DOHH2 (cell line): Measurements from ENCODE around the gene DUOX1.

Source experiments
- H3F3A ChIP-seq: fragments of 200-600 bp; sonication (generic), shearing (Covaris generic); 2 replicates; pipeline ENCODE4 v1.6.0; 2016; ENCODE audit warnings: antibody characterized with exemption, mild to moderate bottlenecking; ENCODE audit not compliant: control insufficient read depth, insufficient read depth
- H3K27ac ChIP-seq: fragments of 200-600 bp; sonication (generic); 2 replicates; pipeline ENCODE4 v1.5.1; 2014; ENCODE audit warnings: low read depth, mild to moderate bottlenecking, low read length, moderate library complexity
- H3K27me3 ChIP-seq: fragments of 200-600 bp; sonication (generic); 2 replicates; pipeline ENCODE4 v1.6.1; 2014; ENCODE audit warnings: mild to moderate bottlenecking, low read length, mixed read lengths; ENCODE audit not compliant: control insufficient read depth
- H3K36me3 ChIP-seq: fragments of 200-600 bp; sonication (generic); 2 replicates; pipeline ENCODE4 v1.6.1; 2014; ENCODE audit warnings: mild to moderate bottlenecking, low read length, moderate library complexity, mixed read lengths; ENCODE audit not compliant: control insufficient read depth
- H3K4me1 ChIP-seq: fragments of 200-600 bp; sonication (generic); 2 replicates; pipeline ENCODE4 v1.6.1; 2014; ENCODE audit warnings: mild to moderate bottlenecking, low read length, mixed read lengths; ENCODE audit not compliant: control insufficient read depth
- H3K4me2 ChIP-seq: fragments of 200-600 bp; sonication (generic); 2 replicates; pipeline ENCODE4 v1.6.0; 2014; ENCODE audit warnings: mild to moderate bottlenecking, low read length, moderate library complexity
- H3K4me3 ChIP-seq: fragments of 200-600 bp; sonication (generic); 2 replicates; pipeline ENCODE4 v1.5.1; 2014; ENCODE audit warnings: mild to moderate bottlenecking, low read length, mixed read lengths
- H3K79me2 ChIP-seq: fragments of 200-600 bp; sonication (generic); 2 replicates; pipeline ENCODE4 v1.6.1; 2014; ENCODE audit warnings: mild to moderate bottlenecking, low read length, mixed read lengths; ENCODE audit not compliant: control insufficient read depth
- H3K9me2 ChIP-seq: fragments of 200-600 bp; sonication (generic); replicated peaks from 2 replicates; pipeline ENCODE4 v1.6.1; 2014; ENCODE audit warnings: mild to moderate bottlenecking, low read length, mixed read lengths; ENCODE audit not compliant: control insufficient read depth
- H3K9me3 ChIP-seq: fragments of 200-600 bp; sonication (generic); 2 replicates; pipeline ENCODE4 v1.6.1; 2014; ENCODE audit warnings: antibody characterized with exemption, low read length, mixed read lengths; ENCODE audit not compliant: control insufficient read depth, insufficient read depth
- H4K20me1 ChIP-seq: fragments of 200-600 bp; sonication (generic); 2 replicates; pipeline ENCODE4 v1.6.0; 2014; ENCODE audit warnings: low read depth, mild to moderate bottlenecking, antibody characterized with exemption, low read length, moderate library complexity; ENCODE audit not compliant: control insufficient read depth, insufficient read depth
- CTCF ChIP-seq: fragments of 200-600 bp; sonication (generic); IDR thresholded peaks from one replicate; pipeline ENCODE4 v1.5.1; 2014; ENCODE audit warnings: antibody characterized with exemption, mild to moderate bottlenecking, low read depth, low read length; ENCODE audit not compliant: poor library complexity, severe bottlenecking
- EZH2phosphoT487 ChIP-seq: fragments of 200-600 bp; sonication (generic); IDR thresholded peaks from 2 replicates; pipeline ENCODE4 v1.6.1; 2017; ENCODE audit warnings: borderline replicate concordance, mild to moderate bottlenecking, antibody characterized with exemption, low read length, moderate library complexity, mixed read lengths

The DUOX1 gene

GRCh38 chr15:45157974-45158373 is 28.2 kb downstream of the DUOX1 start:
- Histone ChIP-seq H3K36me3 (no peaks in the 10 kb centered on the region), H3K9me3 (no peaks in the 10 kb centered on the region), H3K79me2 (no peaks in the 10 kb centered on the region; the same call in 1 of the 2 replicates), H3F3A (no peaks in the 10 kb centered on the region), H3K4me3 (no peak overlapping the region), H3K27ac (no peak overlapping the region), H3K27me3 (no peaks in the 10 kb centered on the region), H3K4me2 (no peak overlapping the region), H4K20me1 (no peaks in the 10 kb centered on the region), H3K4me1 (no peaks in the 10 kb centered on the region), H3K9me2 (no peaks in the 10 kb centered on the region)
- TF ChIP-seq EZH2phosphoT487: no peak
- no peak for TF ChIP-seq CTCF

- H3K27ac ChIP-seq: no peak overlapping the region
- peaks cover 17% of the 10 kb centered on the region for H3K79me2 ChIP-seq
- peaks cover 16% of the 10 kb centered on the region for H3K4me1 ChIP-seq
- no peaks in the 10 kb centered on the region for H3K27me3 ChIP-seq
- H3K36me3 ChIP-seq: no peaks in the 10 kb centered on the region
- no peaks in the 10 kb centered on the region for H4K20me1 ChIP-seq
- TF ChIP-seq EZH2phosphoT487 (no peak), CTCF (no peak)
- H3K4me3 ChIP-seq: no peak overlapping the region
- no peaks in the 10 kb centered on the region for H3F3A ChIP-seq
- no peak overlapping the region for H3K4me2 ChIP-seq
- H3K9me3 ChIP-seq: no peaks in the 10 kb centered on the region
- no peaks in the 10 kb centered on the region for H3K9me2 ChIP-seq
Observed at GRCh38 chr15:45161666-45162065, 31.9 kb downstream of the DUOX1 start.

GRCh38 chr15:45162771-45163507 is 33.1 kb downstream of the DUOX1 start:
- H3K4me1 ChIP-seq: peaks cover 20% of the 10 kb centered on the region
- no peaks in the 10 kb centered on the region for H3K27me3 ChIP-seq
- no peaks in the 10 kb centered on the region for H3F3A ChIP-seq
- no peaks in the 10 kb centered on the region for H4K20me1 ChIP-seq
- H3K36me3 ChIP-seq: no peaks in the 10 kb centered on the region
- no peaks in the 10 kb centered on the region for H3K9me2 ChIP-seq
- H3K4me2 ChIP-seq: no peak overlapping the region
- TF ChIP-seq CTCF (peak; percentile 88), EZH2phosphoT487 (no peak)
- H3K27ac ChIP-seq: no peak overlapping the region
- H3K4me3 ChIP-seq: no peak overlapping the region
- peaks cover 17% of the 10 kb centered on the region for H3K79me2 ChIP-seq
- no peaks in the 10 kb centered on the region for H3K9me3 ChIP-seq
